Vein endothelial cell (primary cell): ENCODE data around the gene UBQLN3. TPM values are rescaled to one million over a fixed set of nuclear protein-coding genes. Genes with fewer than 3 reads are reported as not detected.

ENCODE experiments used
- total RNA-seq: library from RNA; depleted of rRNA; stranded (reverse); fragments of >200 nt; gene quantifications from 2 replicates; pipeline ENCODE4 v1.2.3, GENCODE V29; 2012

Gene UBQLN3
- total RNA-seq = not detected in 2 replicates

GRCh38 chr11:5509803-5510202 lies at the start of gene UBQLN3:
UBQLN3 (minus strand) TSS chr11:5509957; CDS start chr11:5509558, 399 bp downstream.

GRCh38 chr11:5548440-5548839 lies 38.7 kb upstream of the UBQLN3 start, which contains the start of gene OR52H1:
OR52H1 (minus strand) TSS chr11:5548540; CDS start chr11:5545505, 3,035 bp downstream.

GRCh38 chr11:5516599-5516998 lies 6.8 kb upstream of the UBQLN3 start, which contains the start of gene UBQLNL:
UBQLNL (minus strand) TSS chr11:5516699; CDS start chr11:5516441, 258 bp downstream.

GRCh38 chr11:5488385-5488784 lies 21.4 kb downstream of the UBQLN3 start, which contains the start of gene OR52D1:
OR52D1 (plus strand) TSS chr11:5488685; CDS start chr11:5488707, 22 bp downstream.

Other genes with a start within 250 kb of the UBQLN3 start
- not detected in 2 replicates for gene HBE1, start 240.0 kb downstream of the UBQLN3 start, total RNA-seq
- not detected in 2 replicates for gene OR51B4, start 208.0 kb downstream of the UBQLN3 start, total RNA-seq
- gene OR51B2, start 185.7 kb downstream of the UBQLN3 start, total RNA-seq = not detected in 2 replicates
- not detected in 2 replicates for gene OR51B5, start 166.4 kb downstream of the UBQLN3 start, total RNA-seq
- gene OR51B6, start 158.4 kb downstream of the UBQLN3 start, total RNA-seq = not detected in 2 replicates
- not detected in 2 replicates for gene OR51M1, start 126.1 kb downstream of the UBQLN3 start, total RNA-seq
- not detected in 2 replicates for gene OR51Q1, start 87.8 kb downstream of the UBQLN3 start, total RNA-seq
- gene OR51I1, start 68.4 kb downstream of the UBQLN3 start, total RNA-seq = not detected in 2 replicates
- gene OR51I2, start 60.6 kb downstream of the UBQLN3 start, total RNA-seq = not detected in 2 replicates
- gene OR52D1, start 21.3 kb downstream of the UBQLN3 start, total RNA-seq = not detected in 2 replicates
- under 0.01 and 0.10 TPM in 2 replicates for gene UBQLNL, start 6.7 kb upstream of the UBQLN3 start, total RNA-seq
- 0.65 TPM in 1 of 2 replicates, not detected in the other for gene OR52H1, start 38.6 kb upstream of the UBQLN3 start, total RNA-seq
- not detected in 2 replicates for gene OR52B6, start 70.9 kb upstream of the UBQLN3 start, total RNA-seq
- 2.1 and 2.3 TPM in 2 replicates for gene TRIM6, start 86.7 kb upstream of the UBQLN3 start, total RNA-seq
- 11.3 and 13.1 TPM in 2 replicates for gene TRIM34, start 115.0 kb upstream of the UBQLN3 start, total RNA-seq
- 81.9 and 89.2 TPM in 2 replicates for gene TRIM5, start 175.1 kb upstream of the UBQLN3 start, total RNA-seq
- 112 and 131 TPM in 2 replicates for gene TRIM22, start 179.8 kb upstream of the UBQLN3 start, total RNA-seq
- gene OR56B1, start 226.5 kb upstream of the UBQLN3 start, total RNA-seq = not detected in 2 replicates
- gene OR52N4, start 244.3 kb upstream of the UBQLN3 start, total RNA-seq = not detected in 2 replicates